Activated CD4-positive, alpha-beta T cell treated with anti-CD3 and anti-CD28 coated beads, Interleukin-2, amount 10 ng/mL, durations not matched to agents 7 days and 5 days (primary cell): Measurements from ENCODE around the gene TNIP3. TPM values are rescaled to one million over a fixed set of nuclear protein-coding genes. Genes with fewer than 3 reads are reported as not detected.

Experiments
- CTCF ChIA-PET: fragments of 350-600 bp; sonication (Branson Sonifier 250); formaldehyde crosslinking; loops from one replicate; lab custom pipeline; 2021; ENCODE audit warnings: antibody characterized with exemption; lab: Charles Lee
- POLR2A ChIA-PET: fragments of 350-600 bp; sonication (Branson Sonifier 250); formaldehyde crosslinking; loops from one replicate; lab custom pipeline; 2021; ENCODE audit warnings: antibody characterized with exemption; lab: Charles Lee
- DNase-seq: peaks from one replicate; pipeline ENCODE4 v3.0.0-alpha.2; 2020
- H3K27ac Mint-ChIP-seq: one replicate; pipeline ENCODE4 v1.8.0; 2021; ENCODE audit warnings: mild to moderate bottlenecking, moderate library complexity, mixed read lengths
- H3K27me3 Mint-ChIP-seq: one replicate; pipeline ENCODE4 v1.8.0; 2021; ENCODE audit warnings: mixed read lengths
- H3K36me3 Mint-ChIP-seq: one replicate; pipeline ENCODE4 v1.8.0; 2021; ENCODE audit warnings: low read depth, mixed read lengths
- H3K4me1 Mint-ChIP-seq: one replicate; pipeline ENCODE4 v1.8.0; 2021; ENCODE audit warnings: mixed read lengths
- H3K4me3 Mint-ChIP-seq: one replicate; pipeline ENCODE4 v1.8.0; 2021; ENCODE audit warnings: mild to moderate bottlenecking, moderate library complexity, mixed read lengths
- H3K9me3 Mint-ChIP-seq: one replicate; pipeline ENCODE4 v1.8.0; 2021; ENCODE audit warnings: mixed read lengths
- total RNA-seq, 2 experiments: library from RNA; stranded (reverse); gene quantifications; one replicate each; pipeline ENCODE4 v1.2.3, GENCODE V29; 2021

The TNIP3 gene
- total RNA-seq, 2 experiments from 2014 or later = 0.74 to 0.75 TPM

- ChIA-PET CTCF (no interaction called here), POLR2A (no interaction called here)
- H3K9me3 Mint-ChIP-seq = no peaks in the 10 kb centered on the region
- H3K4me3 Mint-ChIP-seq = no peak overlapping the region
- DNase-seq = no peak
- peaks cover 36% of the 10 kb centered on the region for H3K4me1 Mint-ChIP-seq
- H3K27ac Mint-ChIP-seq = no peak overlapping the region
- no peaks in the 10 kb centered on the region for H3K27me3 Mint-ChIP-seq
- no peaks in the 10 kb centered on the region for H3K36me3 Mint-ChIP-seq
These were observed 41.5 kb downstream of the TNIP3 start for GRCh38 chr4:121122661-121123060.

- Mint-ChIP-seq H3K4me1 (peaks cover 17% of the 10 kb centered on the region), H3K4me3 (no peak overlapping the region), H3K27ac (no peak overlapping the region), H3K36me3 (no peaks in the 10 kb centered on the region), H3K27me3 (peaks cover 2% of the 10 kb centered on the region), H3K9me3 (no peaks in the 10 kb centered on the region)
- no peak for DNase-seq
- ChIA-PET CTCF (interaction anchor here (1.2 kb wide), 1 partner anchor 48 kb away, joined by 3 read pairs; no protein-coding TSS in a partner anchor), POLR2A (no interaction called here)
These were observed 44.4 kb downstream of the TNIP3 start for GRCh38 chr4:121119715-121120114.

GRCh38 chr4:121118344-121118743 lies 45.8 kb downstream of the TNIP3 start:
- ChIA-PET POLR2A (no interaction called here), CTCF (interaction anchor here (0.7 to 1.3 kb wide), 2 partner anchors 13 to 68 kb away, joined by 4 read pairs; no protein-coding TSS in a partner anchor)
- no peaks in the 10 kb centered on the region for H3K9me3 Mint-ChIP-seq
- peaks cover 27% of the 10 kb centered on the region for H3K4me1 Mint-ChIP-seq
- H3K36me3 Mint-ChIP-seq = no peaks in the 10 kb centered on the region
- no peak overlapping the region for H3K4me3 Mint-ChIP-seq
- H3K27me3 Mint-ChIP-seq = peaks cover 2% of the 10 kb centered on the region
- no peak overlapping the region for H3K27ac Mint-ChIP-seq
- no peak for DNase-seq

GRCh38 chr4:121114756-121115155 lies 49.4 kb downstream of the TNIP3 start:
- POLR2A ChIA-PET = no interaction called here
- Mint-ChIP-seq H3K4me1 (peaks cover 30% of the 10 kb centered on the region), H3K9me3 (no peaks in the 10 kb centered on the region), H3K4me3 (no peak overlapping the region), H3K27ac (no peak overlapping the region), H3K36me3 (no peaks in the 10 kb centered on the region), H3K27me3 (peaks cover 10% of the 10 kb centered on the region)
- DNase-seq = no peak
- CTCF ChIA-PET = no interaction called here

GRCh38 chr4:121112530-121112929 lies 51.6 kb downstream of the TNIP3 start:
- Mint-ChIP-seq H3K4me3 (no peak overlapping the region), H3K4me1 (peaks cover 16% of the 10 kb centered on the region), H3K27ac (no peak overlapping the region), H3K36me3 (no peaks in the 10 kb centered on the region), H3K27me3 (peaks cover 11% of the 10 kb centered on the region), H3K9me3 (no peaks in the 10 kb centered on the region)
- ChIA-PET CTCF (no interaction called here), POLR2A (no interaction called here)
- no peak for DNase-seq

- CTCF ChIA-PET = interaction anchor here (1.8 kb wide), 1 partner anchor 28 kb away, joined by 6 read pairs; no protein-coding TSS in a partner anchor
These were observed 55.6 kb downstream of the TNIP3 start for GRCh38 chr4:121108557-121108956.

GRCh38 chr4:121107507-121107906 lies 56.6 kb downstream of the TNIP3 start:
- H3K9me3 Mint-ChIP-seq = no peaks in the 10 kb centered on the region
- H3K4me3 Mint-ChIP-seq = no peak overlapping the region
- DNase-seq = no peak
- H3K27ac Mint-ChIP-seq = no peak overlapping the region
- peaks cover 34% of the 10 kb centered on the region for H3K27me3 Mint-ChIP-seq
- POLR2A ChIA-PET = no interaction called here
- H3K4me1 Mint-ChIP-seq = no peaks in the 10 kb centered on the region
- no peaks in the 10 kb centered on the region for H3K36me3 Mint-ChIP-seq
- CTCF ChIA-PET = no interaction called here

More at GRCh38 chr4:121108557-121108956, 55.6 kb downstream of the TNIP3 start:
- Mint-ChIP-seq H3K27me3 (peaks cover 29% of the 10 kb centered on the region), H3K9me3 (no peaks in the 10 kb centered on the region), H3K4me1 (peaks cover 3% of the 10 kb centered on the region), H3K36me3 (no peaks in the 10 kb centered on the region), H3K4me3 (no peak overlapping the region), H3K27ac (no peak overlapping the region)
- POLR2A ChIA-PET = no interaction called here
- no peak for DNase-seq

GRCh38 chr4:121100093-121100775 lies 63.9 kb downstream of the TNIP3 start:
- ChIA-PET CTCF (interaction anchor here (0.6 kb wide), 1 partner anchor 154 kb away, joined by 3 read pairs; no protein-coding TSS in a partner anchor), POLR2A (no interaction called here)
- no peak overlapping the region for H3K27ac Mint-ChIP-seq
- no peaks in the 10 kb centered on the region for H3K9me3 Mint-ChIP-seq
- peaks cover 24% of the 10 kb centered on the region for H3K27me3 Mint-ChIP-seq
- H3K4me1 Mint-ChIP-seq = no peaks in the 10 kb centered on the region
- DNase-seq = no peak
- no peak overlapping the region for H3K4me3 Mint-ChIP-seq
- H3K36me3 Mint-ChIP-seq = no peaks in the 10 kb centered on the region

- no peak for DNase-seq
- POLR2A ChIA-PET = no interaction called here
- CTCF ChIA-PET = no interaction called here
- Mint-ChIP-seq H3K27ac (no peak overlapping the region), H3K9me3 (no peaks in the 10 kb centered on the region), H3K4me3 (no peak overlapping the region), H3K27me3 (peaks cover 18% of the 10 kb centered on the region), H3K4me1 (no peaks in the 10 kb centered on the region), H3K36me3 (no peaks in the 10 kb centered on the region)
These were observed 65.9 kb downstream of the TNIP3 start for GRCh38 chr4:121098266-121098665.

GRCh38 chr4:121096629-121097028 lies 67.5 kb downstream of the TNIP3 start:
- no peaks in the 10 kb centered on the region for H3K9me3 Mint-ChIP-seq
- ChIA-PET POLR2A (no interaction called here), CTCF (no interaction called here)
- no peaks in the 10 kb centered on the region for H3K4me1 Mint-ChIP-seq
- H3K4me3 Mint-ChIP-seq = no peak overlapping the region
- no peak for DNase-seq
- peaks cover 9% of the 10 kb centered on the region for H3K27me3 Mint-ChIP-seq
- H3K27ac Mint-ChIP-seq = no peak overlapping the region
- H3K36me3 Mint-ChIP-seq = no peaks in the 10 kb centered on the region

GRCh38 chr4:121096191-121096590 lies 67.9 kb downstream of the TNIP3 start:
- DNase-seq = no peak
- no peaks in the 10 kb centered on the region for H3K9me3 Mint-ChIP-seq
- no peak overlapping the region for H3K4me3 Mint-ChIP-seq
- H3K27me3 Mint-ChIP-seq = peaks cover 9% of the 10 kb centered on the region
- no peaks in the 10 kb centered on the region for H3K36me3 Mint-ChIP-seq
- no peaks in the 10 kb centered on the region for H3K4me1 Mint-ChIP-seq
- ChIA-PET CTCF (no interaction called here), POLR2A (no interaction called here)
- H3K27ac Mint-ChIP-seq = no peak overlapping the region

- no peak overlapping the region for H3K4me3 Mint-ChIP-seq
- no peak for DNase-seq
- no peak overlapping the region for H3K27ac Mint-ChIP-seq
- ChIA-PET POLR2A (no interaction called here), CTCF (no interaction called here)
- no peaks in the 10 kb centered on the region for H3K4me1 Mint-ChIP-seq
- H3K27me3 Mint-ChIP-seq = no peaks in the 10 kb centered on the region
- H3K36me3 Mint-ChIP-seq = no peaks in the 10 kb centered on the region
- H3K9me3 Mint-ChIP-seq = no peaks in the 10 kb centered on the region
These were observed 69.7 kb downstream of the TNIP3 start for GRCh38 chr4:121094297-121094966.

GRCh38 chr4:121093261-121093660 lies 70.9 kb downstream of the TNIP3 start:
- no peaks in the 10 kb centered on the region for H3K36me3 Mint-ChIP-seq
- H3K27me3 Mint-ChIP-seq = peaks cover 3% of the 10 kb centered on the region
- H3K4me1 Mint-ChIP-seq = no peaks in the 10 kb centered on the region
- ChIA-PET POLR2A (no interaction called here), CTCF (no interaction called here)
- no peak for DNase-seq
- H3K27ac Mint-ChIP-seq = no peak overlapping the region
- H3K9me3 Mint-ChIP-seq = no peaks in the 10 kb centered on the region
- no peak overlapping the region for H3K4me3 Mint-ChIP-seq
